HCT116 (cell line): ENCODE measurements around the gene MBP. TPM values are rescaled to one million over a fixed set of nuclear protein-coding genes. Genes with fewer than 3 reads are reported as not detected.

Experiments used
- ATAC-seq: fragments of 200-7000 bp; cut with Tn5 transposase; 2 replicates; pipeline ENCODE4 v1.9.1; 2020; ENCODE audit warnings: mild to moderate bottlenecking, moderate library complexity
- BruUV-seq: library from RNA; stranded (reverse); fragments of 400-500 nt; replicated peaks from 2 replicates; lab custom pipeline; 2021; lab: Mats Ljungman, UMichigan
- CTCF ChIA-PET: fragments of 300-600 bp; sonication (Branson Sonifier 250); formaldehyde crosslinking; loops from one replicate; lab custom pipeline; 2021; ENCODE audit warnings: antibody characterized with exemption; lab: Charles Lee
- POLR2A ChIA-PET: fragments of 300-600, 350-600 bp; sonication (Branson Sonifier 250); formaldehyde crosslinking; loops from one replicate; lab custom pipeline; 2021; ENCODE audit warnings: antibody characterized with exemption; lab: Charles Lee
- RAD21 ChIA-PET, 2 experiments: fragments of 300-600 bp; sonication (Branson Sonifier 250); formaldehyde crosslinking; loops; one replicate each; lab custom pipeline; 2023; ENCODE audit warnings: low total read pairs in 2 of 2; ENCODE audit not compliant: uncharacterized antibody in 2 of 2, unreplicated experiment in 2 of 2, low non-redundant PET in 1 of 2; lab: Charles Lee
- DNase-seq: peaks from one replicate; pipeline ENCODE4 v3.0.0-alpha.2; 2010; ENCODE audit warnings: low read depth, low spot score
- H2AFZ ChIP-seq: fragments of 200-600 bp; shearing (Covaris generic), sonication (generic); 2 replicates; pipeline ENCODE4 v1.6.1; 2017; ENCODE audit warnings: low read depth, mixed run types, mixed read lengths, antibody characterized with exemption, low read length; ENCODE audit not compliant: poor library complexity, severe bottlenecking
- H3K27ac ChIP-seq: 2 replicates; pipeline ENCODE4 v1.5.1; 2012; ENCODE audit warnings: low read depth, low read length
- H3K27me3 ChIP-seq: fragments of 200-600 bp; sonication (generic); 2 replicates; pipeline ENCODE4 v1.6.1; 2016; ENCODE audit warnings: mixed run types, low read length, mixed read lengths; ENCODE audit not compliant: insufficient read depth
- H3K36me3 ChIP-seq, 2 experiments: fragments of 200-500 bp in 1 of 2; fragments of 200-600 bp in 1 of 2; sonication (Bioruptor generic) in 1 of 2; sonication (generic) in 1 of 2; 2 replicates each; pipeline versions ENCODE4 v1.5.1 to v1.6.1; 2014 to 2016; ENCODE audit warnings: low read length in 2 of 2, inconsistent platforms in 1 of 2, mixed read lengths in 1 of 2, mixed run types in 1 of 2; ENCODE audit not compliant: insufficient read depth in 2 of 2, control insufficient read depth in 1 of 2
- H3K4me1 ChIP-seq, 2 experiments: fragments of 200-600 bp in 1 of 2; sonication (generic) in 1 of 2; 2 replicates each; pipeline versions ENCODE4 v1.5.1 to v1.6.1; 2012 to 2017; ENCODE audit warnings: low read length in 2 of 2, inconsistent platforms in 1 of 2, mild to moderate bottlenecking in 1 of 2, mixed read lengths in 1 of 2, mixed run types in 1 of 2, moderate library complexity in 1 of 2; ENCODE audit not compliant: insufficient read depth in 2 of 2, control insufficient read depth in 1 of 2
- H3K4me2 ChIP-seq: fragments of 200-600 bp; sonication (generic); 2 replicates; pipeline ENCODE4 v1.6.1; 2017; ENCODE audit warnings: mixed run types, low read length, mixed read lengths
- H3K4me3 ChIP-seq, 2 experiments: fragments of 200-600 bp in 1 of 2; sonication (generic) in 1 of 2; replicated peaks in 1 of 2; 2 replicates each; pipeline ENCODE4 v1.5.1; 2011 to 2016; ENCODE audit warnings: low read length in 2 of 2, control low read depth in 1 of 2, low read depth in 1 of 2, mild to moderate bottlenecking in 1 of 2, mixed read lengths in 1 of 2, mixed run types in 1 of 2
- H3K79me2 ChIP-seq: fragments of 200-600 bp; sonication (generic); 2 replicates; pipeline ENCODE4 v1.6.1; 2017; ENCODE audit warnings: mild to moderate bottlenecking, mixed run types, low read length, moderate library complexity, mixed read lengths; ENCODE audit not compliant: insufficient read depth
- H3K9ac ChIP-seq: fragments of 200-600 bp; sonication (generic); 2 replicates; pipeline ENCODE4 v1.6.1; 2016; ENCODE audit warnings: low read length, mixed read lengths
- H3K9me2 ChIP-seq: fragments of 200-600 bp; sonication (generic), shearing (Covaris generic); 2 replicates; pipeline ENCODE4 v1.6.1; 2017; ENCODE audit warnings: mixed run types, mild to moderate bottlenecking, moderate library complexity; ENCODE audit not compliant: insufficient read depth
- H3K9me3 ChIP-seq, 2 experiments: fragments of 200-500 bp in 1 of 2; fragments of 200-600 bp in 1 of 2; sonication (Bioruptor generic) in 1 of 2; sonication (generic) in 1 of 2; 2 replicates each; pipeline ENCODE4 v1.6.1; 2014 to 2017; ENCODE audit warnings: low read length in 2 of 2, mixed read lengths in 2 of 2, inconsistent platforms in 1 of 2, low read depth in 1 of 2, mild to moderate bottlenecking in 1 of 2, mixed run types in 1 of 2, moderate library complexity in 1 of 2; ENCODE audit not compliant: control insufficient read depth in 1 of 2, insufficient read depth in 1 of 2
- H4K20me1 ChIP-seq: fragments of 200-600 bp; sonication (generic), shearing (Covaris generic); 2 replicates; pipeline ENCODE4 v1.6.1; 2017; ENCODE audit warnings: mixed run types, mild to moderate bottlenecking, moderate library complexity; ENCODE audit not compliant: insufficient read depth
- EZH2 ChIP-seq: fragments of 200-600 bp; sonication (generic); IDR thresholded peaks from 2 replicates; pipeline ENCODE4 v1.6.1; 2017; ENCODE audit warnings: antibody characterized with exemption, mixed run types
- FOSL1 ChIP-seq: IDR thresholded peaks from 2 replicates; pipeline ENCODE4 v1.6.1; 2012; ENCODE audit warnings: low read depth
- JUND ChIP-seq: IDR thresholded peaks from 2 replicates; pipeline ENCODE4 v1.6.1; 2012
- POLR2A ChIP-seq: IDR thresholded peaks from 2 replicates; pipeline ENCODE4 v1.7.0; 2011; ENCODE audit warnings: borderline replicate concordance; ENCODE audit not compliant: insufficient read depth, insufficient read length; ENCODE audit errors: extremely low read depth
- RAD21 ChIP-seq: IDR thresholded peaks from 2 replicates; pipeline ENCODE4 v1.6.1; 2012; ENCODE audit warnings: low read depth, mild to moderate bottlenecking
- SIN3A ChIP-seq: IDR thresholded peaks from 2 replicates; pipeline ENCODE4 v1.6.1; 2012; ENCODE audit warnings: low read depth
- SP1 ChIP-seq: IDR thresholded peaks from 2 replicates; pipeline ENCODE4 v1.6.1; 2012; ENCODE audit warnings: low read depth
- YY1 ChIP-seq: IDR thresholded peaks from 2 replicates; pipeline ENCODE4 v1.6.1; 2011; ENCODE audit warnings: low read length, low read depth, moderate library complexity, mild to moderate bottlenecking; ENCODE audit not compliant: insufficient replicate concordance; ENCODE audit errors: extremely low read depth
- intact Hi-C: fragments of 100-400 bp; cut with micrococcal nuclease; formaldehyde crosslinking; loops from 2 replicates; pipeline ENCODE4 v1.10.0; 2022
- total RNA-seq: library from RNA; stranded (reverse); gene quantifications from one replicate; pipeline ENCODE4 v1.2.1, GENCODE V29; 2021; ENCODE audit not compliant: unreplicated experiment
- TF ChIP-seq, protein P1 (sequence below): IDR thresholded peaks from 2 replicates; pipeline ENCODE4 v1.6.1; 2012

Gene MBP
- total RNA-seq, 1 experiment from 2014 or later: 34.9 TPM

DNA sequence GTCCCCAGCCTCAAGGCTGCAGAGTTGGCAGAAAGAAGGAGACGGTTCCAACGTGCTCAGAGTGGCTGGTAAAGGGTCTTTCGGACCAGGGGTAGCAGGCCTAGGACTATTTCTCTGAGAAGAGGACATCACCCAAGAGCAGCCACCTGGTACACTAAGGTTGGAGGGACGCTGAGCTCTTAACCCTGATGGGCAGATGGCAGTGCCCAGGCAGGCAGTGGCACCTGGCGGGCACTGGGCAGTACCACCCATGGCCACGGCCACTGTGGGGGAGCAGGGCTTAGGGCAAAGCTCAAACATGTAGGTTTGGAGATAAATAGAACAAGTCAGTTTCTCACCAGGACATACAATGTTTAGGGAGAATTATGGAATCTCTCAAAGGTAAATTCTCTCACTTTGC is 53.5 kb downstream of the MBP start:
- H3K36me3 ChIP-seq: no peaks in the 10 kb centered on the region
- no peak for TF ChIP-seq EZH2
- TF ChIP-seq YY1: no peak
- no peak for TF ChIP-seq SIN3A
- TF ChIP-seq SP1: no peak
- no peak for TF ChIP-seq JUND
- TF ChIP-seq POLR2A: no peak
- TF ChIP-seq, all 23 proteins: peak for 0
- no peak for DNase-seq
- Histone ChIP-seq H3K4me2 (peak overlapping the region; percentile 77), H3K9ac (peak overlapping the region; percentile 43), H3K27ac (peak overlapping the region; percentile 49), H3K27me3 (no peaks in the 10 kb centered on the region), H3K4me3 (peak overlapping the region in 1 of 2 experiments; percentile 30; a peak in 1 of 4 replicates), H3K9me2 (no peaks in the 10 kb centered on the region), H3K79me2 (peaks cover 33% of the 10 kb centered on the region), H3K9me3 (no peaks in the 10 kb centered on the region), H2AFZ (no peak overlapping the region), H4K20me1 (no peaks in the 10 kb centered on the region), H3K4me1 (peaks cover 36 to 43% of the 10 kb centered on the region in 2 experiments)
- POLR2A ChIA-PET: interaction anchor here (0.6 kb wide), 1 partner anchor 586 kb away, joined by 4 read pairs; no protein-coding TSS in a partner anchor
- intact Hi-C loops: no loop called here
- ATAC-seq: peak; percentile 46; the same call in 1 of the 2 replicates
- RAD21 ChIA-PET: no interaction called here
- CTCF ChIA-PET: interaction anchor here (1.6 kb wide), 1 partner anchor 12 kb away, joined by 4 read pairs; no protein-coding TSS in a partner anchor
- BruUV-seq: no TSS peak

DNA sequence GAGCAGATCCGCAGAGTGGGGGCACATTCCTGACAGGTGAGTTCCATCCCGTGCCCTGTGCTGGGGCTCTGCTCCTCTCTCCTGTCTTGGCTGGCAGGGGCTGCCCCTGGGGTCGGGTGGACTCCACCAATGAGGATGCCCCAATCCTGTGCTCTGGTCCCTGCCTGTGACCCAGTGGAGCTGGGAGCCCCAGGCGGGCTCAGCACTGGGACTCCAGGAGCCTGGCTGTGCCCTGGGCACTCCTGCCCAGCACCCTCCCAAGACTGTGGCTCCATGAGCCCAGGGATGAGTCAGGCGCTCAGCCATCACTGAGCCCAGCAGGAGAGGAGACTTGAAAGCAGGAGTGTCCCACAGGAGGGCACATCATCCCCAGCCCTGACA is 53.9 kb downstream of the MBP start:
- Histone ChIP-seq H3K9me2 (no peaks in the 10 kb centered on the region), H3K4me2 (peak overlapping the region; percentile 77), H3K79me2 (peaks cover 37% of the 10 kb centered on the region), H3K9me3 (no peaks in the 10 kb centered on the region), H3K27me3 (no peaks in the 10 kb centered on the region), H3K27ac (peak overlapping the region; percentile 49), H4K20me1 (no peaks in the 10 kb centered on the region), H3K4me1 (peaks cover 36 to 43% of the 10 kb centered on the region in 2 experiments), H2AFZ (no peak overlapping the region), H3K9ac (peak overlapping the region; percentile 43), H3K4me3 (peak overlapping the region in 1 of 2 experiments; percentile 30; a peak in 1 of 4 replicates), H3K36me3 (no peaks in the 10 kb centered on the region)
- ChIA-PET POLR2A (interaction anchor here (0.6 kb wide), 1 partner anchor 586 kb away, joined by 4 read pairs; no protein-coding TSS in a partner anchor), CTCF (interaction anchor here (1.6 kb wide), 1 partner anchor 12 kb away, joined by 4 read pairs; no protein-coding TSS in a partner anchor), RAD21 (no interaction called here)
- no TSS peak for BruUV-seq
- ATAC-seq (peak; percentile 94), DNase-seq (no peak)
- TF ChIP-seq JUND (peak; percentile 50), SP1 (no peak), YY1 (peak; percentile 46), POLR2A (no peak), RAD21 (peak; percentile 42), FOSL1 (peak; percentile 58; the same call in 1 of the 2 replicates)
- TF ChIP-seq, protein P1, sequence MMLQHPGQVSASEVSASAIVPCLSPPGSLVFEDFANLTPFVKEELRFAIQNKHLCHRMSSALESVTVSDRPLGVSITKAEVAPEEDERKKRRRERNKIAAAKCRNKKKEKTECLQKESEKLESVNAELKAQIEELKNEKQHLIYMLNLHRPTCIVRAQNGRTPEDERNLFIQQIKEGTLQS: no peak
- intact Hi-C loops: no loop called here
